GM12878 (cell line): ENCODE data around the gene ARL4C. TPM values are rescaled to one million over a fixed set of nuclear protein-coding genes. Genes with fewer than 3 reads are reported as not detected.

Source experiments
- ATAC-seq: fragments of 200-7000 bp; cut with Tn5 transposase; 3 replicates; pipeline ENCODE4 v1.9.1; 2020; ENCODE audit warnings: mild to moderate bottlenecking, moderate library complexity
- BruUV-seq: library from RNA; stranded (reverse); fragments of 400-500 nt; replicated peaks from 2 replicates; lab custom pipeline; 2021; lab: Mats Ljungman, UMichigan
- CTCF ChIA-PET: fragments of 300-600 bp; sonication (Branson Sonifier 250); formaldehyde crosslinking; extraction: SDS; loops from one replicate; lab custom pipeline; 2021; ENCODE audit warnings: inconsistent platforms; lab: Yijun Ruan, JAX
- POLR2A ChIA-PET: fragments of 350-600 bp; formaldehyde crosslinking; extraction: SDS; loops from one replicate; lab custom pipeline; 2021; ENCODE audit warnings: inconsistent platforms; lab: Charles Lee
- RAD21 ChIA-PET: fragments of 300-600 bp; sonication (Branson Sonifier 250); formaldehyde crosslinking; loops from one replicate; lab custom pipeline; 2023; ENCODE audit warnings: antibody characterized with exemption; ENCODE audit not compliant: unreplicated experiment; lab: Charles Lee
- SMC1A ChIA-PET: fragments of 300-600 bp; sonication (Branson Sonifier 250); formaldehyde crosslinking; loops from one replicate; lab custom pipeline; 2023; ENCODE audit not compliant: unreplicated experiment, uncharacterized antibody; lab: Charles Lee
- DNase-seq: peaks from one replicate; pipeline ENCODE4 v3.0.0-alpha.2; 2011; ENCODE audit warnings: low read depth, low spot score
- FAIRE-seq: peaks from 3 replicates; lab custom pipeline; 2011; peaks lifted over from hg19 to GRCh38; lab: Jason Lieb, UNC
- H2AFZ ChIP-seq: 2 replicates; pipeline ENCODE4 v1.6.0; 2011; ENCODE audit warnings: low read depth, low read length, control low read depth; ENCODE audit not compliant: control insufficient read depth
- H3K27ac ChIP-seq: 2 replicates; pipeline ENCODE4 v1.5.1; 2011; ENCODE audit warnings: control low read depth; ENCODE audit not compliant: control insufficient read depth, insufficient read depth
- H3K27me3 ChIP-seq, 2 experiments: replicated peaks in 1 of 2; 2 replicates each; pipeline versions ENCODE4 v1.6.0 to v1.6.1; 2011; ENCODE audit warnings: low read length in 1 of 2; ENCODE audit not compliant: control insufficient read depth in 2 of 2, insufficient read depth in 2 of 2
- H3K36me3 ChIP-seq, 2 experiments: 2 replicates each; pipeline ENCODE4 v1.5.1; 2011; ENCODE audit warnings: low read length in 1 of 2; ENCODE audit not compliant: control insufficient read depth in 2 of 2, insufficient read depth in 2 of 2
- H3K4me1 ChIP-seq: 2 replicates; pipeline ENCODE4 v1.6.1; 2011; ENCODE audit warnings: mild to moderate bottlenecking, low read length, moderate library complexity, mixed read lengths; ENCODE audit not compliant: control insufficient read depth, insufficient read depth
- H3K4me2 ChIP-seq: 2 replicates; pipeline ENCODE4 v1.6.0; 2011; ENCODE audit warnings: control low read depth; ENCODE audit not compliant: control insufficient read depth, insufficient read depth
- H3K4me3 ChIP-seq: fragments of 200-600 bp; sonication (generic); 2 replicates; pipeline ENCODE4 v1.5.1; 2016
- H3K79me2 ChIP-seq: 2 replicates; pipeline ENCODE4 v1.6.0; 2011; ENCODE audit warnings: low read length; ENCODE audit not compliant: control insufficient read depth, insufficient read depth
- H3K9ac ChIP-seq: 2 replicates; pipeline ENCODE4 v1.8.0; 2011; ENCODE audit warnings: low read length, control low read depth, mixed read lengths; ENCODE audit not compliant: control insufficient read depth, insufficient read depth
- H3K9me3 ChIP-seq: replicated peaks from 3 replicates; pipeline ENCODE4 v1.5.1; 2011; ENCODE audit warnings: mild to moderate bottlenecking, low read length; ENCODE audit not compliant: control insufficient read depth, insufficient read depth
- H4K20me1 ChIP-seq: 2 replicates; pipeline ENCODE4 v1.6.0; 2011; ENCODE audit not compliant: control insufficient read depth, insufficient read depth
- BCL3 ChIP-seq: IDR thresholded peaks from 2 replicates; pipeline ENCODE4 v1.6.1; 2011; ENCODE audit warnings: borderline replicate concordance, low read depth, mild to moderate bottlenecking, moderate library complexity, low read length; ENCODE audit not compliant: insufficient read depth, poor library complexity, severe bottlenecking
- CUX1 ChIP-seq: IDR thresholded peaks from 2 replicates; pipeline ENCODE4 v1.6.1; 2012; ENCODE audit warnings: improper control_type of control experiment, low read depth, low read length; ENCODE audit not compliant: insufficient replicate concordance
- E2F8 ChIP-seq: fragments of 450-650 bp; IDR thresholded peaks from 2 replicates; pipeline ENCODE4 v1.6.1; 2018; ENCODE audit warnings: mild to moderate bottlenecking, low read depth, moderate library complexity; ENCODE audit not compliant: partially characterized antibody
- MLLT1 ChIP-seq: fragments of 450-650 bp; IDR thresholded peaks from 2 replicates; pipeline ENCODE4 v1.6.1; 2016; ENCODE audit warnings: mild to moderate bottlenecking
- NBN ChIP-seq: fragments of 450-650 bp; IDR thresholded peaks from 2 replicates; pipeline ENCODE4 v1.6.1; 2016
- RAD51 ChIP-seq: fragments of 450-650 bp; IDR thresholded peaks from 2 replicates; pipeline ENCODE4 v1.6.1; 2016; ENCODE audit warnings: moderate library complexity, mild to moderate bottlenecking, inconsistent platforms
- RB1 ChIP-seq: fragments of 450-650 bp; formaldehyde crosslinking; IDR thresholded peaks from 2 replicates; pipeline ENCODE4 v1.6.1; 2017; ENCODE audit warnings: mild to moderate bottlenecking, borderline replicate concordance
- RBBP5 ChIP-seq: fragments of 200-600 bp; sonication (generic); conservative IDR thresholded peaks from 2 replicates; pipeline ENCODE4 v1.6.1; 2016
- SMAD5 ChIP-seq: IDR thresholded peaks from 2 replicates; pipeline ENCODE4 v1.6.1; 2016; ENCODE audit warnings: antibody characterized with exemption, low read depth
- SPI1 ChIP-seq: IDR thresholded peaks from 2 replicates; pipeline ENCODE4 v1.6.1; 2011; ENCODE audit warnings: low read depth, mild to moderate bottlenecking, low read length, moderate library complexity, borderline replicate concordance; ENCODE audit not compliant: insufficient read depth
- SUPT20H ChIP-seq: IDR thresholded peaks from 2 replicates; pipeline ENCODE4 v1.6.1; 2011; ENCODE audit warnings: low read depth, mild to moderate bottlenecking, low read length, moderate library complexity, borderline replicate concordance; ENCODE audit not compliant: control insufficient read depth
- YBX1 ChIP-seq: fragments of 450-650 bp; IDR thresholded peaks from 2 replicates; pipeline ENCODE4 v1.6.1; 2016; ENCODE audit warnings: antibody characterized with exemption
- WGBS: methylation state at CpG from one replicate; pipeline ENCODE4 v1.1.6; 2016; ENCODE audit warnings: low lambda C conversion rate; ENCODE audit not compliant: insufficient replicate concordance, insufficient coverage; ENCODE audit errors: missing lambda C conversion rate; 5-methylcytosine and 5-hydroxymethylcytosine counted together
- in situ Hi-C: fragments of 300-500 bp; cut with MboI; formaldehyde crosslinking; loops from 9 replicates; pipeline ENCODE4 v1.14.3; 2018; ENCODE audit warnings: mixed read lengths
- intact Hi-C: fragments of 100-400 bp; cut with micrococcal nuclease; formaldehyde crosslinking; loops from one replicate; pipeline ENCODE4 v1.14.2; 2022; ENCODE audit not compliant: unreplicated experiment
- polyA plus RNA-seq, 11 experiments: library from polyadenylated mRNA; depleted of rRNA in 4 of 11; unstranded in 6 of 11; stranded (reverse) in 5 of 11; fragments of >200 nt; fragmentation: Nextera tagmentation in 4 of 11; fragmentation: Illumina TruSeq in 1 of 11; extraction: Ambion mirVana in 4 of 11; extraction: Trizol in 1 of 11; gene quantifications; 1 replicate in 1 of 11; 2 replicates in 10 of 11; pipeline versions ENCODE4 v1.2.1 to v1.2.3, GENCODE V29; 2011 to 2016; ENCODE audit warnings: inconsistent platforms in 2 of 11, missing spikeins in 2 of 11, low read depth in 1 of 11
- total RNA-seq, 4 experiments: library from RNA; depleted of rRNA in 3 of 4; stranded (reverse); fragments of >200 nt in 3 of 4; fragmentation: Illumina TruSeq in 1 of 4; extraction: Trizol in 1 of 4; gene quantifications; 2 replicates each; pipeline versions ENCODE4 v1.2.1 to v1.2.3, GENCODE V29; 2013 to 2021

The ARL4C gene
- total and polyA plus RNA-seq, 10 of the 15 experiments (the other 5 are each of a cell fraction or from before 2014, with no cell fraction given) = 0.03 to 0.72 (median 0.06) TPM; not detected in 4

GRCh38 chr2:234469972-234470371 is 26.9 kb downstream of the ARL4C start:
- POLR2A ChIA-PET = interaction anchor here (0.8 kb wide), 1 partner anchor 16 kb away, joined by 3 read pairs; no protein-coding TSS in a partner anchor
- no peaks in the 10 kb centered on the region for H3K79me2 ChIP-seq
- no peak for FAIRE-seq
- TF ChIP-seq NBN (no peak), YBX1 (no peak), RBBP5 (no peak), RB1 (no peak), SPI1 (no peak), E2F8 (no peak), RAD51 (no peak), SMAD5 (no peak), MLLT1 (no peak), CUX1 (no peak), BCL3 (no peak), SUPT20H (no peak)

More at GRCh38 chr2:234469972-234470371, 26.9 kb downstream of the ARL4C start:
- H4K20me1 ChIP-seq = no peaks in the 10 kb centered on the region
- no peaks in the 10 kb centered on the region; a peak in 1 of 4 replicates for H3K27me3 ChIP-seq
- H3K27ac ChIP-seq = no peak overlapping the region
- no peaks in the 10 kb centered on the region; the same call in 2 of the 3 replicates for H3K9me3 ChIP-seq
- DNase-seq (no peak), ATAC-seq (no peak)
- in situ Hi-C loops = no loop called here
- ChIA-PET SMC1A (interaction anchor here (0.6 kb wide), 1 partner anchor 685 kb away, joined by 3 read pairs; no protein-coding TSS in a partner anchor), RAD21 (no interaction called here), CTCF (no interaction called here)
- no peak overlapping the region for H2AFZ ChIP-seq
- H3K36me3 ChIP-seq = no peaks in the 10 kb centered on the region
- no peak overlapping the region for H3K4me3 ChIP-seq
- no peaks in the 10 kb centered on the region for H3K4me1 ChIP-seq
- intact Hi-C loops = no loop called here
- H3K9ac ChIP-seq = no peak overlapping the region
- H3K4me2 ChIP-seq = no peak overlapping the region
- 78% methylated on average over 4 of the region's 4 CpGs for WGBS
- no TSS peak for BruUV-seq
